HG03159 (cell line): ENCODE results near the gene ATRX.
"Not testable (repeated sequence)": the region's sequence is repeated elsewhere in the genome, so short reads cannot be mapped to it uniquely, and the experiment has no call there.

Experiments used
- ATAC-seq: cut with Tn5 transposase; IDR thresholded peaks from one replicate; pipeline ENCODE4 v1.9.1; 2021; ENCODE audit warnings: mild to moderate bottlenecking, moderate library complexity; ENCODE audit not compliant: unreplicated experiment

ATRX gene

GRCh38 chrX:77785486-77786364, at the start of gene ATRX:
TSS of gene ATRX (minus strand) at chrX:77786216. CDS start at chrX:77786001, 215 bp downstream.
- ATAC-seq: peak; percentile 94

GRCh38 chrX:77831544-77831943, 45.5 kb upstream of the ATRX start:
- not testable (repeated sequence) for ATAC-seq

- ATAC-seq: not testable (repeated sequence)
Observed at GRCh38 chrX:77821989-77822388, 36.0 kb upstream of the ATRX start.

- no peak for ATAC-seq
Observed at GRCh38 chrX:77820091-77820727, 34.2 kb upstream of the ATRX start.

- no peak for ATAC-seq
Observed at GRCh38 chrX:77814210-77814609, 28.2 kb upstream of the ATRX start.

- ATAC-seq: no peak
Observed at GRCh38 chrX:77802201-77802600, 16.2 kb upstream of the ATRX start.

GRCh38 chrX:77795124-77795523, 9.1 kb upstream of the ATRX start:
- ATAC-seq: no peak

GRCh38 chrX:77793946-77794345, 7.9 kb upstream of the ATRX start:
- ATAC-seq: no peak

GRCh38 chrX:77788050-77788449, 2.0 kb upstream of the ATRX start:
- ATAC-seq: no peak

GRCh38 chrX:77786365-77786680, 307 bp upstream of the ATRX start:
- peak; percentile 4 for ATAC-seq

- ATAC-seq: no peak
Observed at GRCh38 chrX:77779695-77780094, 6.3 kb downstream of the ATRX start.

GRCh38 chrX:77776659-77777058, 9.4 kb downstream of the ATRX start:
- no peak for ATAC-seq

GRCh38 chrX:77771601-77772000, 14.4 kb downstream of the ATRX start:
- ATAC-seq: no peak

GRCh38 chrX:77768787-77769186, 17.2 kb downstream of the ATRX start:
- no peak for ATAC-seq

GRCh38 chrX:77766212-77766611, 19.8 kb downstream of the ATRX start:
- not testable (repeated sequence) for ATAC-seq

GRCh38 chrX:77755561-77755960, 30.5 kb downstream of the ATRX start:
- no peak for ATAC-seq

GRCh38 chrX:77753942-77754341, 32.1 kb downstream of the ATRX start:
- ATAC-seq: not testable (repeated sequence)

GRCh38 chrX:77749695-77750094, 36.3 kb downstream of the ATRX start:
- ATAC-seq: no peak

GRCh38 chrX:77743720-77744119, 42.3 kb downstream of the ATRX start:
- ATAC-seq: no peak

GRCh38 chrX:77742788-77743476, 43.1 kb downstream of the ATRX start:
- no peak for ATAC-seq

- no peak for ATAC-seq
Observed at GRCh38 chrX:77740376-77740905, 45.6 kb downstream of the ATRX start.

GRCh38 chrX:77733342-77733741, 52.7 kb downstream of the ATRX start:
- no peak for ATAC-seq
